PFSK-1 (cell line): ENCODE data around the gene PGAP3.

Source experiments
- FOXP2 ChIP-seq: optimal IDR thresholded peaks from 2 replicates; pipeline ENCODE3; 2011; ENCODE audit warnings: borderline replicate concordance, control low read depth, inconsistent platforms; ENCODE audit not compliant: insufficient read depth; ENCODE audit errors: extremely low read length, extremely low read depth
- POLR2AphosphoS5 ChIP-seq: IDR thresholded peaks from 2 replicates; pipeline ENCODE4 v1.6.1; 2012; ENCODE audit warnings: low read depth, mild to moderate bottlenecking, control low read depth, low read length, moderate library complexity
- REST ChIP-seq, 2 experiments: IDR thresholded peaks; 2 replicates each; pipeline versions ENCODE4 v1.6.1 to v1.8.0; 2011 to 2012; ENCODE audit warnings: low read depth in 2 of 2, low read length in 2 of 2, control low read depth in 1 of 2, inconsistent platforms in 1 of 2, mild to moderate bottlenecking in 1 of 2, moderate library complexity in 1 of 2; ENCODE audit not compliant: insufficient read depth in 1 of 2
- SIN3A ChIP-seq: IDR thresholded peaks from 2 replicates; pipeline ENCODE4 v1.6.1; 2012; ENCODE audit warnings: mild to moderate bottlenecking, low read length, moderate library complexity, borderline replicate concordance; ENCODE audit not compliant: insufficient read depth
- TAF1 ChIP-seq: IDR thresholded peaks from 2 replicates; pipeline ENCODE4 v1.6.1; 2012; ENCODE audit warnings: low read length, control low read depth, borderline replicate concordance; ENCODE audit not compliant: insufficient read depth

PGAP3 gene

GRCh38 chr17:39628655-39629493, 59.0 kb downstream of the PGAP3 start:
- no peak for TF ChIP-seq FOXP2
- no peak for TF ChIP-seq REST (IDR thresholded peaks at IDR 0.05; ENCODE audit: insufficient read depth in 1 of 2, low read depth in 2 of 2, low read length in 2 of 2)
- TF ChIP-seq POLR2AphosphoS5: no peak
- TF ChIP-seq SIN3A: no peak
- TF ChIP-seq TAF1: no peak

GRCh38 chr17:39627712-39628516, 59.9 kb downstream of the PGAP3 start:
- TF ChIP-seq REST (IDR thresholded peaks at IDR 0.05; ENCODE audit: insufficient read depth in 1 of 2, low read depth in 2 of 2, low read length in 2 of 2) (no peak), FOXP2 (no peak)

- no peak for TF ChIP-seq FOXP2
- TF ChIP-seq REST (IDR thresholded peaks at IDR 0.05; ENCODE audit: insufficient read depth in 1 of 2, low read depth in 2 of 2, low read length in 2 of 2): no peak
- no peak for TF ChIP-seq SIN3A
- TF ChIP-seq TAF1: no peak
- no peak for TF ChIP-seq POLR2AphosphoS5
Measured at GRCh38 chr17:39627047-39627711, 60.7 kb downstream of the PGAP3 start.

GRCh38 chr17:39626171-39627046, 61.4 kb downstream of the PGAP3 start, which contains the start of gene PPP1R1B:
Gene PPP1R1B (plus strand): TSS chr17:39626952. CDS start chr17:39627393, 441 bp downstream.
- no peak for TF ChIP-seq SIN3A
- no peak for TF ChIP-seq POLR2AphosphoS5
- no peak for TF ChIP-seq TAF1

- no peak for TF ChIP-seq SIN3A
- no peak for TF ChIP-seq FOXP2
Measured at GRCh38 chr17:39625198-39625785, 62.6 kb downstream of the PGAP3 start.
